GM21423 (cell line): Measurements from ENCODE around the gene RAPGEF6.
A peak's percentile ranks its signal among the peaks of the same experiment; 100 is the strongest.
"Not testable (repeated sequence)": the region's sequence is repeated elsewhere in the genome, so short reads cannot be mapped to it uniquely, and the experiment has no call there.

Experiments used
- ATAC-seq: cut with Tn5 transposase; IDR thresholded peaks from one replicate; pipeline ENCODE4 v1.9.1; 2021; ENCODE audit warnings: mild to moderate bottlenecking, moderate library complexity; ENCODE audit not compliant: unreplicated experiment

Gene RAPGEF6

DNA sequence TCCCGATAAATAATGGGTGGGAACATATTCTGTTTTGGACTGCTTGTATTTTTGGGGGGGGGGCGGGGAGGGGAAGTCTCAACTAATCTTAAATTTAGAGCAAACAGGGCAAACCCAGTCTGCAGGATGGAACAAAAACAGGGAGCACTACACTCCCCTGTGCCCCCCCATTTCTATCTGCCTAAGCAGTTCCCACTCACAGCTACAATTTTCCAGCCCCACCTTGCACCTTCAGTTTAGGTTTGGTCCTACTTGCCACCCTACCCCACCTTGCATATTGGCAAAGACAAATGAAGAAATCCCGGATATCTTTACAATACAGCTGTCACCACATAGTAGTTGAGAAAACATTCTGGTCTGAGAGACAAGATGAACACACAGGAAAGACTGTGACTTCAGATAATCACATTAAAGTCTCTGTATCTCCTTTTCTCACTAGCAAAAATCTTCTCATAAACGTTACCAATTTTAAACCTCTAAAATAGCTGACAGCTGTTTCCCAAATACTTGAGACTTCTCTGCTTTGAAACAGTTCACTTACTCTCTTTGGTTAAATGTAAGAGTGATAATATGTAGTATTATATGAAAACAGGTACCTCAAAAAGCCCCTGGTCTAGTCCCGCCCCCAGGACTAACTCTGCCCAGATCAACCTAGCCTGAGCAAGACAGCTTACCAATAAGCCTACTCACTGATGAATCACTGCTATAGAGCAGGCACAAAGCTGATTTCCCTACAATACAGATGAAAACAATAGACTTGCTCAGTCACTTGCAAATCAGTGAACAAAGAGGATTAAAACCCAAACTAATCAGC, 5.2 kb upstream of the RAPGEF6 start:
- ATAC-seq, result no peak

- ATAC-seq, result no peak
Measured at GRCh38 chr5:131639148-131639547, 4.1 kb upstream of the RAPGEF6 start.

DNA sequence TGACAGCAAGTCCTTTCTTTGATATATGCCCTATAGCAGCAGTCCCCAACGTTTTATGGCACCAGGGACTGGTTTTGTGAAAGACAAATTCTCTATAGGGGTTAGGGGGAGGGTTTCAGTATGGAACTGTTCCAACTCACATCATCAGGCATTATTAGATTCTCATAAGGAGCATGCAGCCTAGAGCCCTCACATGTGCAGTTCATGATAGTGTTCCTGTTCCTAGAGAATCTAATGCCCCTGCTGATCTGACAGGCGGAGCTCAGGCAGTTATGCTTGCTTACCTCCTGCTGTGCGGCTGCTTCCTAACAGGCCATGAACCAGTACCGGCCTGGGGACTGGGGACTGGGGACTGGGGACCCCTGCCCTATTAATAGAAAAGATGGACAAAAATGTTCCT, 2.7 kb upstream of the RAPGEF6 start:
- no peak for ATAC-seq

GRCh38 chr5:131635684-131636572, 899 bp upstream of the RAPGEF6 start:
- no peak for ATAC-seq

DNA sequence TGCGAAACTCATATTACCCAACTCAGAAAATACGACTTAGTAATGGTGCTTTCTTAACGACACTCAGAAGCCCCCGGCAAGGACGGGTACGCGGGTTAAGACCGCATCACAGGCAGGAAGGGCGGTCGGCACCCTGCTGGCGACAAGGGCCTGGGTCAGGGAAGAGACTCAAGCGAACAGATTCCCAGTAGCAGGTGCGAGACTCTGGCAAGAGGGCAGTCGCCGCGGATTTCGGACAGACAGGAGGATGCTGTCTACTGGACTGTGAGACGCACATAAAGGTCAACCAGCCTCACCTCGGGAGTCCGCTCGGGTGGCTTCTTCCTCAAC, 398 bp downstream of the RAPGEF6 start:
- peak; percentile 29 for ATAC-seq

GRCh38 chr5:131634238-131634637, 791 bp downstream of the RAPGEF6 start:
- no peak for ATAC-seq

- ATAC-seq, result no peak
Measured at GRCh38 chr5:131633830-131634229, 1.2 kb downstream of the RAPGEF6 start.

- ATAC-seq, result no peak
Measured at GRCh38 chr5:131630963-131631350, 4.1 kb downstream of the RAPGEF6 start.

DNA sequence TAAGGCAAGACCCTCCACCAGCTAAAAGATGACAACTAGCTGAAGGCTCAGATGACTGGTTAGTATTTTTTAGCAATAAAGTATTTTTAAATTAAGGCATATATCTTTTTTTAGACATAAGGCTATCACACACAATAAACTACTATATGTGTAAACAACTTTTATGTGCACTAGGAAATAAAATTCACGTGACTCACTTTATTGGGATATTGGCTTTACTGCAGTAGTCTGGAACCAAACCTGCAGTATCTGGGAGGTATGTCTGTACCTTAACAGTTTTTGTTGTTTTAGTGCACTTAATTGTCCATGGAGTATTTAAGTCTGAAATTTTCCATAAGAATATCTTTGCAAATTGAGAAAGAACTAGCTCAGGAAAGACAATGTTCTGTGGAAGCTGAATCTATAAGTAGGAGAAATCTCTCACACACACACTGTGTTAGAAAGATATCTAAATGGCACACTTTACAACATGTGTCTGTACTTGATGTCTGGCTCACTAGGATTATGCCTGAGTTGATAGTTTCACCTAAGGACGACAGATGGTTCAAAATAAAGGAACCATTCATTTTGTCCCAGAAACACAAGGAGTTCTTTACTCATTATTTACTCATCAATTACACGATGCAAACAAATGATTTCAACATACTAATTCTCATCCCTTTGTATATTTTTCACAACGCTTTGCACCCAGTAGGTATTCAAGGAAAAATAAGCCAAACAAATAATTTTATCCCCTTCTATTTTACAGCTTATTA, 4.6 kb downstream of the RAPGEF6 start:
- no peak for ATAC-seq

DNA sequence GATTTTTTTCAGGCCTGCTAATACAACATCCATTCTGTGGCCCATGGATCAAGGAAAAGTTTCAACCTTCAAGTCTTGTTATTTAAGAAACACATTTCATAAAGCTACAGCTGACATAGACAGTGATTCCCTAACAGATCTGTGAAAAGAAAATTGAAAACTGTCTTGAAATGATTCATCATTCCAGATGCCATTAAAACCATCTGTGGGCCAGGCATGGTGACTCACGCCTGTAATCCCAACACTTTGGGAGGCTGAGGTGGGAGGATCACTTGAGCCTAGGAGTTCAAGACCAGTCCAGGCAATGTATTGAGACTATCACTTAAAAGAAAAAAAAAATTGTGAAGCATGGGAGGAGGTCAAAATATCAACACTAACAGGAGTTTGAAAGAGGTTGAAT, 6.0 kb downstream of the RAPGEF6 start:
- no peak for ATAC-seq

- ATAC-seq, result no peak
Measured at GRCh38 chr5:131627207-131627865, 7.7 kb downstream of the RAPGEF6 start.

DNA sequence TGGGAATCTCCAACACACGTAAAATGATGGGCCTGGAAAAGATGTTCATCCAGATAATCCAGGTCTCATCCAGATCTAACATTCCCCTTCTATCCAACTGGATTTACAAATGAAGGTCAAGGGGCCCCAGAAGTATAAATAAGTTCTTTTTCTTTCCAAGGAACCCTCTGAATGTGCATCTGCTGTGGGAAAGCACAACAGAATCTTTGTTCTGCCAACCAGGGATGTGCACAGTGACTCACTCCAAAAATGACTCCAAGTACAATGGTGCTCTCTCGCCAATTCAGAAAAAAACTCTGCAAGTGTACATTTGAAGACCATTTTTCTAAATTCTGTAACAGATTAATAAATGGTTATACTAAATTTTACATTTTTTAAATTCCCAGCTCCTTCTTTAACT, 12.4 kb downstream of the RAPGEF6 start:
- no peak for ATAC-seq

- ATAC-seq, result not testable (repeated sequence)
Measured at GRCh38 chr5:131621164-131621563, 13.9 kb downstream of the RAPGEF6 start.

- ATAC-seq, result no peak
Measured at GRCh38 chr5:131619102-131619501, 15.9 kb downstream of the RAPGEF6 start.

GRCh38 chr5:131617140-131617822, 17.7 kb downstream of the RAPGEF6 start:
- no peak for ATAC-seq

DNA sequence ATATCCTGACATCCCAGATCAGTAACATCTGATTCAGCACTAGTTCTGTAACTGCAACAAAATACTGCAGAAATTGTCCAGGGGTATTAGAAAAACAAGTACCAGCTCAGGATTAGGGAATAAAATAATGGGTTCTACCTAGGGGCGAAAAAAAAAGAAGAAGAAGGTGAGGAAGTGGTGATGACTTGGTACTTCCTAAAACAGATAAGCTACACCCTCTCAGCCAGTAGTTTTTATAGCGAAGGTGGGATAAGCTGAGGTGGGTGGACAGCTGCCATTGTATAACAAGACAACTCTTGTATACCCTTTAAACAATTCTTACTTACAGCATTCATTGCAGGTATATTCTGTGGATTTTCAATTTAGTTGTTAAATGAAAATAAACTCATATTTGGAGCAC, 19.1 kb downstream of the RAPGEF6 start:
- ATAC-seq, result no peak

- ATAC-seq, result no peak
Measured at GRCh38 chr5:131613423-131613822, 21.6 kb downstream of the RAPGEF6 start.

DNA sequence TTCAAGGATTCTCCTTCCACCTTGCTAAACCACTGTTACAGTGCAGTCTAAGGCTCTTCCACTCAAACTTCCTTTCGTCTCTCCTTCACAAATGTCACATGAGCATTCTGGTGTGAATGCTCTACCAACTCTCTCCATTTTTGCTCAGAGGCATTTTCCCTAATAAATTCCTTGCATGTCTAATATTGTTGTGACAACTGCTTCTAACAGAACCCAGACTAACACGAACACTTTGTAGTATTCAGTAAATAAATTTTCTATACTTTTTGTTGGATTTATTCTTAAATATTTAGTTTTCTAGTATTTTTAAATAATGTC, 24.0 kb downstream of the RAPGEF6 start:
- ATAC-seq, result no peak

GRCh38 chr5:131610198-131611063, 24.6 kb downstream of the RAPGEF6 start:
- no peak for ATAC-seq

DNA sequence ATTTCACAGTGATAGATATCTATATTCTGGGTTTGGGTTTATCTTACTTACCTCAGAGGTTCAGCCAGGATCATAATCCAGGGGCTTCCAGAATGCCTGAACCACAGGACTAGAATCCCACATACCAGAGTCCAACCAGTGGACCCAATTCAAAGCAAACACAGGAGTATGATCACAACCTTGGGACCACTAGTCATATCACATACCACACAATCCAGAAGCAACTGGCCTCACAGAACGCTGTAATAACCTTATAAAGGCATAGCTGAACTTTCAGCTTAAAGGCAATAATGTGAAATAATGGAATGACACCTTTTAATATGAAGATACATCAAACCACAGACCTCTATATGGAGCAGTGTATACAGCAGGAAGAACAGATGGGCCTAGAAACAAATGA, 25.3 kb downstream of the RAPGEF6 start:
- ATAC-seq, result no peak
